HG03378 (cell line): ENCODE results near the gene CFDP1.
"Not testable (repeated sequence)": the region's sequence is repeated elsewhere in the genome, so short reads cannot be mapped to it uniquely, and the experiment has no call there.

Experiments used
- ATAC-seq: cut with Tn5 transposase; IDR thresholded peaks from one replicate; pipeline ENCODE4 v1.9.1; 2021; ENCODE audit warnings: mild to moderate bottlenecking, moderate library complexity; ENCODE audit not compliant: unreplicated experiment

CFDP1 gene

DNA sequence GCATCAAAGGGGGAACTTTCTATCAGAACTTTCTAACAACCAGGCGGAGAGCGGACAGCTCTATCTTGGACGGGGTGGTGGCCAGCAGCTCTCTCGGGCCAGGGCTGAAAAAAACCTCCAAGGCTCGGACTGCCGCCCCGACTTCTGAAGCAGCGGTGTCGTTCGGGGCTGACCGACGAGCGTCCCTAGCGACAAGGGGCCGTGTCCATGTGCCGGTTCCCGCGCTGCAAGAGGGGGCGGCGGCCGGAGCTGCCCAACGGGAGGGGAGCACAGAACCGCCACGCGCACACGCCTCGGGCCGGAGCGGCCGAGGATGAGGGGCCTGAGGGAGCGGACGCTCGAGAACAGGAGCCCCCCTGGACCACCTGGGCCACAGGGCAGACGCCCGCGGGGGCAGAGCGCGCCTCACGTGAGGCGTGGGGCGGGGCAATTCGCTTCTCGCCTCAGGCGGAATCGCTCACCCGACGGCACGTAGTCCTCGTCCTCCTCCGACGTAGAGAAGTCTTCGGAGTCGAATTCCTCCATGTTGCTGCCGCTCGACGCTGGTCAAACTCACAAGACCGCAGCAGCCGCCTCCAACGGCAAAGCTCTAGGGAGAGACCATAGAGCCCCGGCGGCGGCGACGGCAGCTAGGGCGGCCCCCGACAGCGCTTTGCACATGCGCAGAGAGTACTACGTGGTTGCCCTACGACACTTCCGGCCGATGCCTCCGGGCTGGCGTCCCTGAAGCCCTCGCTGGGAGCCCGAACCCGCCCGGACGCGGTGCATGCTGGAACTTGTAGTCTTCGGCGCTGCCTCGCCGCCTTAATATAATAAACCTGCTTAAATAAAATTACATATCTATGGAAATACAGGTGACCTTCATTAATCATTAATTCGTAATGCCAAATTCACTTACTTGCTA is at the start of gene CFDP1:
TSS of gene CFDP1 (minus strand) at position 676 of the 904 bp plus-strand sequence. CDS start at position 525, 151 bp downstream.
- ATAC-seq, result peak; percentile 87

DNA sequence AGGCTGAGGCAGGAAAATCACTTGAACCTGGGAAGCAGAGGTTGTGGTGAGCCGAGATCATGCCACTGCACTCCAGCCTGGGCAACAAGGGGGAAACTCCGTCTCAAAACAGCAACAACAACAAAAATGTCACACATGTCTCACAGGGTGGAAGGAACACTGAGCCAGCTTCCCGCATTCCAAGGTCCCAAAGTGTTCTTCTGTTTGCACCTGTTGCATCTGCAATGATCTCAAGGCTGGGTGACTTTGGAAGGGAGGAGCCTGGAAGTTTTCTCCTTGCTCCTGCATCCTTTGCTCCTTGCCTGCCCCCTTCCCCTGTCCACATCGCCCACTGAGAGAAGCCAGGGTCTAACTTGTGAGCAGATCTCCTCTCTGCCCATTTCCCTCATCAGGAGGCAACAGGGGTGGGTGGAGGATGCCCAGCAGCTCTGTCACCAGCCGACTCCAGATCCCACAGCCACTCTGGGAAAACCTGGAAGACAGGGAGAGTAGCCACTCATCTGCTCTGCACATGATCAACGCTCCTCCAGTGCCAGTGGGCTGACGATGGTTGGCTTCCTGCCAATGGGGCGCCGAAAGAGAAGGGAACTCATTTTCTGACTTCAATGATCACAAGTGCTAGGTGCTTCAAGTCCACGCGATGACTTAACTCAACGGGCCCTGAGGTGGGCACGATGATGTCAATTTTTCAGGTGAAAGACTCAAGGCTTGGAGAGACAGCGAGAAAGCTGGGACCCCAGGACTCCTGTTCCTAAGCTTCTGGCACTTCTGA is 49.3 kb upstream of the CFDP1 start:
- ATAC-seq, result no peak

DNA sequence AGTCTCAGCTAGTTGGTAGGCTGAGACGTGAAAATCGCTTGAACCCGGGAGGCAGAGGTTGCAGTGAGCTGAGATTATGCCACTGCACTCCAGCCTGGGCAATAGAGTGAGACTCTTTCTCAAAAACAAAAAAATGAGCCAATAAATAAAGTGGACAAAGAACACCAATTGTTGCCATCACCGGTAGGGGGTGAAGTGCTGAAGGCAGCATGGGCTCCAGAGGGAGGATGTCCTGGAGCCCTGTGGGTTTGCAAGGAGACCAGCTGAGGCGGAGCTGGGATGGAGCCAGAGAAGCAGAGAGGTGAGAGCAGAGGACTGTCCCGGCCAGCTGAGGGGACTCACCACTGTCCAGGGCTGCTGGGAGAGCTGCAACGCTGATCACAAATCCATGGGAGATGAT is 48.2 kb upstream of the CFDP1 start:
- ATAC-seq, result no peak

DNA sequence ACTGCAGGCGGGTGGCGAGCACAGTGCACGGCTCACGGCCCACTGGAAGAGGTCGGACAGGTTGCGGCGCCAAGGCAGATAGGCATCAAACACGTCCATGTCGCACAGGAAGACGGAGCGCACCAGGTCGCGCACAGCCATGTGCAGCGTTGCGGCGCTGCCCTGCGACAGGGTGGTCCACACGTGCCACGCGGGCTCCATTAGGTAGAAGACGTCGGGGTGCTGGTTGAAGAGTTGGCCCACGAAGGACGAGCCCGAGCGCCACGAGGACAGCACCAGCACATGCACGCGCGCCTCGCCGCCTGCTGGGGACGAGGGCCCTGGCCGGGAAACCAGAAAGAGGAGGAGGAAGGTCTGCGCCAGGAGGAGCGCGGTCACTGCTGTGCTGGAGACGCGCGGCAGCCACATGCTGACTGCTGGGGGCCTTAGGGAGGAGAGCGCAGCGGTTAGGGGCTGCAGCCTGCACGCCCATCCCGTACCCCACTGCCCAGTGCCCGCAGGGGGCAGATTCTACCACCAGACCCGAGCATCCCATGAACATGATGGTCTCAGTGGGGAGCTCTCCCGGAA is 46.2 kb upstream of the CFDP1 start:
- no peak for ATAC-seq

DNA sequence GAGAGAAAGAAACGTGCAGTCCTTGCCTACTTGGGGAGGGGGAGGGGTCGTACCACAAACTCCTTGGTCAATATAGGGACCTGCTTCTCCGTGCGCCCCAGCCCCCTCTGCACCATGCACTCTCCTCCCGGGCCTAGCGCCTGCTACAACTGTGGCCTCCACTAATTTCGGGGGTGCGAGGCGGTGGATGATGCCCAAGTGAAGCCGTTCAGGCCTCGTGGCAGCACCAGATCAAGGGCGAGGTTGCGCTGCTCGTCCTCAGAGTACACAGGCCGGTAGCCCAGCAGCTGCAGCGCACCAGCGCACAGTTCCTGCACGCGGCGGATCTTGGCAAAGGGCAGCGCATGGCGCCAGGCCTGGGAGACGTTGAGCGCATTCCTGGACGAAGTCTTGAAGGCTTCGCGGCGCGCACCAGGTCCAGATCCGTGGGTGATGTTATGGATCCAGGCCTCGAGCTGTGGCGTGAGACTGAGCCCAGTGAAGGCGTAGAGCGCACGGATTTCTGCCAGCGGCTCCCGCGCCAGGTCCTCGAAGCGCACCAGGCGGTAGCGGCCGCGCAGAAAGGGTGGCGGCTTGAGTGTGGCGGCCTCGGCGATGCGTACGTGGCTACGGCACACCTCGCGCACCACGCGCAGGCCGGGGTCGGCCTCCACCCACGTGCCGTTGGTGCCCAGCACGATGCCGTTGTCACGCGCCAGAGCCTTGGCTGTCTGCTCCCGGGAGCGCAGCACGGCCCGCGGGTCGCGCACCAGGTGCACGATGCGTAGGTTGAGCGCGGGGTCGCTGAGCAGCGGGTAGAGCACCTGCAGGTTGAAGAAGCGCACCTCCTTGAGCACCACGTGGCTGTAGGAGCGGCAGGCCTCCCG is 45.4 kb upstream of the CFDP1 start:
- no peak for ATAC-seq

DNA sequence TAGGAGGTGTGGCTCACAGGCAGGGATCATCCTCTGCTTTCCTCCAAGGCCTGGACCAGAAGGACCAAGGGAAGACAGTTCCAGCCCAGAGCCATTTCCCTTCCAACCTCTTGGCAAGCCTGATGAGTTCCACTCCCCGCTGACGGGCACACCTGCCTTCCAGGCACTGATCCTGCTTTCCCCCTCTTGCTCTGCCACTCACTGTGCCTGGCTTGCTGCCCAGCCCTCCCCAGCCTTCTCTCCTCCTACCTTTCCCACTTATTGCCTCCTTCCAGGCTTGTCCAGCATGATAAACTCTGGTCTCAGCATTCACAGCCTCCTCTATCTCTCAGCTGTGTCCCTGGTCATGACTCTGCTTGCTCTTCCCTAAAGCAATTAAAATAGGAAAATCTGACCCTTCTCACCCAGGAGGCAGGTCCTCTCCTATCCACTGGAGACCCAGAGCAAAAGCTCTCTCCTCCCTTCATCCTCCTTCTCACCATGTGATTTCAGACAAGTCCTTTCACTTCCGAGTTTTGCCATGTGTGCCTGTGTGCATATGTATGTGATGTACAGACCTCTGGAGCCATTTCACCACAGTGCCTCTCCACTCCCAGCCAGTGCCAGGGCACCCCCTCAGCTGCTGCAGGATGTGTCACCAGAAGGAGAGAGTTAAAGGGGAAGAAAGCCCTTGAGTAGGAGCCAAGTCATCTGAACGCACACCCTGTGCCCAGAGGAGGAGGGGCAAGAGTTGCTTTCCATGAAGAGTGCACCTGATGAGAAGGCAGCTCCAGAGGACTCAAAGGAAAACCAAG is 44.6 kb upstream of the CFDP1 start:
- no peak for ATAC-seq

DNA sequence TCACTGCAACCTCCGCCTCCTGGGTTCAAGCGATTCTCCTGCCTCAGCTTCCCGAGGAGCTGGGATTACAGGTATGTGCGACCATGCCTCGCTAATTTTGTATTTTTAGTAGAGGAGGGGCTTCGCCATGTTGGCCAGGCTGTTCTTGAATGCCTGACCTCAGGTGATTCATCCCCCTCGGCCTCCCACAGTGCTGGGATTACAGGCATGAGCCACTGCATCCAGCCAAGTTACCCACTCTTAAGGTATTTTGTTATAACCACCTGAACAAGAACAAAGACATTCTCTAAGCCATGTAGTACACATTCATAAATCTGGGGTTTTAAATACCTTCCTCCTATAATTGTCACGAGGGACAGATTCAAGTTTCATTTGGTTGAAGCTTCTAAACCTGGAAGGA is 43.5 kb upstream of the CFDP1 start:
- no peak for ATAC-seq

DNA sequence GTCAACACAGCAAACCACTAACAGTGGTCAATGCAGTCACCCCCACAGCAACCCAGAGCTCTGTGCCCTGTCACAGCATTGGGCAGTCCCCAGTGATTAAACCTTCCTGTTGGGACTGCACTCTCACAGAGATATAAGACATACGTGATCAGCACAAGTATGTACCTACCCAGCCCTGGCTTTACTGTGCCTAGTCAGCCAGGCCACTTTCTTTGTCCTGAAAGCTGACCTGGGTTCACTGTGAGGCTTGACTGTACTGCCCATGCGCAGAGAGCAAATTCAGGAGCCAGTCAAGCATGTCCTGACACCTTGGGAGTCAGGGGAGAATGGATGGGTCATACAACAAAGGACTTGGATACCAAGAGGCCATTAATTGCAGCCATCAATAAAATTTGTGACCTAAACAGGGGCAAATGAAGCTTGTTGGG is 42.1 kb upstream of the CFDP1 start:
- ATAC-seq, result no peak

DNA sequence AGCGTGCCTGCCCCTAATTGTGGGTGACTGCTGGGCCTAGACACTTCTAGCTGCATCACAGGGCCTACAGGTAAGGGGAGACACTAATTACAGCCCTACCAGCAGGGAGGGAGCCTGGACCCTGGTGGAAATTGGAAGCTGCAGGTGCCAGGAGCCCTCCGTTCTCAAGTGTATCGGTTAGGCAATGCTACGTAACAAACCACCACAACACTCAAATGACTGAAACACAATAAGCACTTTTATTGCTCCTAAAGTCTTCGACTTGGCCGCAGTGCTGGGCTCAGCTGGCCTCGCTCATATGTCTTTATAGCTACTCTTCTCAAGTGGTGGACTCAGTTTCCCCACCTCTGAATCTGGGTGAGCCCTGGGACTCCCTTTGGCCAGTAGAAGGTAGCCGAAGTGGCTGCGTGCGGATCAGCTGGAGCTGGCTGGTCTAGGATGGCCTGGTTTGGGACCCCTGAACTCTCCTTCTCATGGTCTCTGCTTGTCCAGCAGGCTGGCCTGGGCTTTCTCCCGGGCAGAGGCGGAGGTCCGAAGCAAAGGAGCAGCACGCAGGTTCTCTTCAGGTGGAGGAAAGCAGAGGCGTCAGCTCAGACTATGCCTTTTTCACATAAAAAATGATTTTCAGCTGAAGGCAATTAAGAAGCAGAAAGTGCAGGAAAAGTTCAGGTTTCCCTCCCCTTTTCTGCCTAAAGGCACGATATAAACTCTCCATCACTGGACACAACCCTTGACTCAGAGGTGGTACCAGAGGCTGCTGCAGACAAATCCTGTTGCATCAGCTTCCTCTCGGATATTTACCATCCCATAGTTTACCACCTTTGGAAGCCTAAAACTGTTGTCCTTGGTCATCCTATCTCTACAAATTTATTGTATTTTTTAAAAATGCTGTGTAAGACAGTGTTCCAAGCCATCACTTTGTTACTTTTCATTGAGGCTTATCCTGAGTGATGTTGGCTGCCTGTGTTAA is 39.9 kb upstream of the CFDP1 start:
- ATAC-seq, result no peak

DNA sequence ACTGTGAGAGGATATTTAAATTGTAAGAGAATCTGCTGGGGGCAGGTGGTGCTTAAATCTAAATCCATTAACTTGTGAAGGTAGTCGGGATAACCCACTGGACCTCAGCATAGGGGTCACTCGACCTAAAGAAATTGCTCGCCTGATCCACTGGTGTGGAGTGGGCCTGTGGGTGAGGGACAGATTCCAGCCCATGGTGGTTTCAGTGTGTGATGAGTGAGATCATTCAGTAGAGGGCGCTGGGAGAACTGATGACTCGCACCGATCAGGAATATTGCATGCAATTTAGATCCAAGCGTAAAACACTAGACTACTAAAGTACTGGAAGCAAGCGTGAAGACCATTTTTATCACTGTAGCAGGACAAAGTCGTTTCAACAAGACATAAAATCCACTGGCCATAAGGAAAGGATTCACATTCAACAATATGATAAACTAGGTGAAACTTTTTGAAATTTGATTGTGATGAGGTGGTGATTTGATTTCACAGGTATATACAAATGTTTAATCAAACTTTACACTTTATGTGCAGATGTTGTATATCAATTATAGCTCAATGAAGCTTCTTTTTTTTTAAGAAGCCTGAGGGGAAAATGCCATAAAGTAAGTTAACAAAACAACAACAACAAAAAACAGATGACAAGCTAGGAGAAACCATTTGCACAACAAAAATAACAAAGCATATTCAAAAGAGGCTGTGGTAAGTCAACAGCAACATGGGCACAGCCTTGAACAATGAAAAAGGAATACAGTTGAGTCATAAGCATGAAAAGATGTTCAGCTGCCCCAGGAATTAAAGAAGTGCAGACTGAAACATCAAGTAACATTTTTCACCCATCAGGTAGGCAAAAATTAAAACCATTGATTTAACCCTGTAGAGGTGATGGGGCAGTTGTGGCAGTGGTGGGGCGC is 38.7 kb upstream of the CFDP1 start:
- ATAC-seq, result peak; percentile 78

DNA sequence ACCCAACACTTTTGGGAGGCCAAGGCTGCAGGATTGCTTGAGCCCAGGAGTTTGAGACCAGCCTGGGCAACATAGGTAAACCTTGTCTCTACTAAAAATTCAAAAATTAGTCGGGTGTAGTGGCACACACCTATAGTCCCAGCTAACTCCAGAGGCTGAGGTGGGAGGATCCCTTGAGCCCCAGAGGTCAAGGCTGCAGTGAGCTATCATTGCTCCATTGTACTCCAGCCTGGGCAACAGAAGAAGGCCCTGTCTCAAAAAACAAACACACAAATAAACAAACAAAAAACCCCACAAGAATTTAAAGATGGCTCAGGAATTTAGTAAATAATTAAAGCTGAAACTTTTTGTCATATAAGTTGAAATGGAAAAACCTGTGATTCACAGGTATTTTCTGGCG is 33.5 kb upstream of the CFDP1 start:
- no peak for ATAC-seq

DNA sequence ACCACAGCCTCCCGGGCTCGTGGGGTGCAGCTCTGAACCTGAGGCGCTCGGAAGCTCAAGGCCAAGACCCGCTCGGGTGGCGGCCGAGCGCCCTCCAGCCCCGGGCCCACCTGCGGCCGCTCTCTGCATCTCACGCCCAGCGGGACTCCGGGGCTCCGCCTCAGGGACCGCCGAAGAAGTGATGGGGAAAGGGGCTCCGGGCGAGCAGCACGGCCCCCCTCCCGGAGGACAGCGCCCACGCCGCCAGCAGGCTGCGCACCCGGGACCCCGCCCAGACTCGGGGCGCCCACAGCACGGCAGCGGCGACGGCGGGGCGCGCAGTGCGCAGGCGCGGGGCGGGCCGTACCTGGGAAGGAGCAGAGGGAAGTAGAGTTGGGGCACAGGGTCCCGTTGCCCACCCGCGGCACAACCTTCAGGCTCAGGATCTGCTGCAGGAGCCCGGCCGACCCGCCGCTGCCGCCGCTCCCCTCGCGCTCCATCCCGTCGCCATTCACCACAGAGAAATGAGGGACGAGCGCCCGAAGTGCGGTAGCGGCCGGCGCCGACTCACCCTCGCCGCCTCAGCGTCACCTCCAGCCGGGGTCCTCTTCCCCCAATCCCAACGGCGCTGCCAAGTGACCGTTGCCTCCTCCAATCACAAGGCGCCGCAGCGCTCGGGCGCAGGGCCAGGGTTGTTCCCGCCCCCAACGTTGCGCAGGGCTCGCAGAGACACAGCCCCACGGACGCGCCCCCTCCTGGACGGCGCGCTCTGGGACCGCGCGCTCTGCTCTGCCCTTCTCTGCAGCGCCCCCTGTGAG is 31.0 kb upstream of the CFDP1 start, which contains the start of gene TMEM170A:
TSS of gene TMEM170A (minus strand) at position 568 of the 797 bp plus-strand sequence. CDS start at position 479, 89 bp downstream.
- ATAC-seq, result peak; percentile 92

DNA sequence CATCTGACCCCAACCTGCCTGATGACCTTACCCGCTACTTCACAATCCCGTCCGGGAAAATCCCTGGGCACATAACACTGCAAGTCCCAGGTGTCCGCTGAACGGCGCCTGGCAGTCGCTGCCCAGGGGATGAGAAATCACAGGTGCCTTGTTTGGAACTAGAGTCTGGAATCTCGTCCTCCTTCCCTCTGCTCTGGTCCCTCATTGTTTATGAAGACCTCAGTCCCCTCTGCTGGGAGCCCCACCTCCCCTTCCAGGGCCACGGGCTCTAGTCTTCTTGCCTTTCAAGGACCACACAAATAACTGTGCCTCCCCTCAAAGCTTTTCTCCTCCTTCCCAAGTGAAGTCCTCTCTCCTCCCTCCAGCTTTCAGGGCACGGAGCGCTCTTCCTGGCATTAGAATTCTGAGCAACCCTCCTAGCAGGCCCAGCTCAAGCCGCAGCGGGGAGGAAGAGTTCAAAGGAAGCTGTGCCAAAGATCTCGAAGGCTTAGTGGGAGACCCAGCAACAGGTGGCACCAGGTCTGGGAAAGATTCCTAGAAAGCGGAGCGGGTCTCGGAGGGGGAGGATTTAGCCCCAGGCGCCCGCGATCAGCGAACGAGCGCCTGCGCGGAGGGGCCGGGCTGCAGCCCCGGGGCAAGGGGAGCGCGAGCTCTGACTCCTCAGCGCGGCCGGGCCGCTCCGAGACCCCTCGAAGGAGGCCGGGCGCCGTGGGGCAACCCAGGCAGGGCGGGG is 30.3 kb upstream of the CFDP1 start:
- not testable (repeated sequence) for ATAC-seq

DNA sequence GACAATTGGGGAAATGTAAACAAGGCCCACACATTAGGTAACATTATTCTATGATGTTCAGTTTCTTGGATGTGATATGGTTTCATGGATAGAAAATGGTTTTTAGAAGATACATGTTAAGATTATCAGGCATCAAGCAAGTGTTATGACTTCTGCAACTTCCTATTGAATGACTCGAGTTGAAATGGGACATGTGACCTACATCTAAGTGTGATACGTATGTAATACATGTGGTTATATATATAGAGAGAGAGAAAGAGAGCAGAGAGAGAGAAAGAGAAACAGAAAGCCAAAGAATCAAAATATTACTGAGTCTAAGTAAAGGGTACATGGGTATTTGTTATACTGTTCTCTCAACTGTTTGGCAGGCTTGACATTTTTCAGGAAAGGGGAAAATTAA is 29.5 kb upstream of the CFDP1 start:
- peak; percentile 30 for ATAC-seq

DNA sequence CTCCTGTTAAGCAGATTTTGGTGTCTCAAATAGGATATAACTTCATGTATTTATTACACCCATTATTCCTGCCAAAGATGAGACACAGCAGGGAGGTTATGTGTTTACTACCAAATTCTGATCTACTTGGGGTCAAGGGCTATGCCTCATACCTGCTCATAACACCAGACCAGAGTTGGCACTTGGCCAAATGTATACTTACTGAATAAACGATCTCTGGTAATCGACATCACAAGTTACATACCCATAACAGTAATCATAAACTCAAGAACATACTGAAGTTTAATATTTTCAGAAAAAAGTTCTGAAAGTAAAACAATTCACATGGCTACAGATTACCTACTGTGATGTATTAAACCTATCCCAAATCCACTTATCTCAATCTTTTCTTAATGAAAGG is 28.3 kb upstream of the CFDP1 start:
- ATAC-seq, result no peak

DNA sequence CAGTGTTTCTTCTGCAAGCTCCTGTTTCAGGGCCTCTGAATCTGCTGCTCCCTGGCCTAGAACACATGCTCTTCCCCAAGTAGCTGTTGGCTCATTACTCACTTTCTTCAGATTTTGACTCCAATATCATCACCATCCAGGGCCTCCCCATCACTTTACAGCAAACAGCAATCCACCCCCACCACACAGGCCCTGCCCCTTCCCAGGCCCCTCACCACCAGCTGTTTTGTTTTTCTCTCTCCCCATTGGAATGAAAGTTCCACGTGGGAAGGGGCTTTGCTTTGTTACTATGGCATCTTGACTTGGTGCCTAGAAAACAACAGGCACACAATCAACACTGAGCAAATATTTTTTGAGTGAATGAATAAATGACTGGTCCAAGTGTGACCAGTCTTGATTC is 27.1 kb upstream of the CFDP1 start:
- ATAC-seq, result no peak
